H1 (cell line): Measurements from ENCODE around the gene GABARAPL2. TPM values are rescaled to one million over a fixed set of nuclear protein-coding genes. Genes with fewer than 3 reads are reported as not detected.

ENCODE experiments used
- CHD7 ChIP-seq: fragments of 300-600 bp; sonication (generic); IDR thresholded peaks from 2 replicates; pipeline ENCODE4 v1.7.1; 2012; ENCODE audit warnings: low read length, moderate library complexity, mild to moderate bottlenecking, inconsistent platforms; ENCODE audit not compliant: insufficient replicate concordance
- KDM1A ChIP-seq: fragments of 200-600, 300-600 bp; sonication (generic); IDR thresholded peaks from 2 replicates; pipeline ENCODE4 v1.7.1; 2016; ENCODE audit warnings: mild to moderate bottlenecking, low read length, borderline replicate concordance
- MAFK ChIP-seq: IDR thresholded peaks from 2 replicates; pipeline ENCODE4 v1.6.1; 2012; ENCODE audit warnings: low read depth, mild to moderate bottlenecking, improper control_type of control experiment, low read length
- SAP30 ChIP-seq: fragments of 300-600 bp; sonication (generic); IDR thresholded peaks from 2 replicates; pipeline ENCODE4 v1.7.1; 2012; ENCODE audit warnings: low read length, moderate library complexity, mild to moderate bottlenecking, inconsistent platforms; ENCODE audit not compliant: insufficient read depth, insufficient replicate concordance
- polyA plus RNA-seq, 7 experiments: library from polyadenylated mRNA; depleted of rRNA in 3 of 7; stranded (reverse) in 5 of 7; unstranded in 2 of 7; fragments of >200 nt in 5 of 7; fragments of 200-250 nt in 2 of 7; gene quantifications; 1 replicate in 5 of 7; 2 replicates in 1 of 7; 4 replicates in 1 of 7; pipeline versions ENCODE4 v1.2.1 to v1.2.3, GENCODE V29; 2011 to 2013; ENCODE audit warnings: missing spikeins in 2 of 7, mixed read lengths in 2 of 7
- total RNA-seq: library from RNA; stranded (reverse); fragmentation: NEBNext Ultra II Directional; extraction: Animal tissue kit (Norgen Biotek cat#: 25700); gene quantifications from 2 replicates; pipeline ENCODE4 v1.2.1, GENCODE V29; 2021

The GABARAPL2 gene
- total and polyA plus RNA-seq, 2 of the 8 experiments (the other 6 are each of a cell fraction or from before 2014, with no cell fraction given), result 65.8 to 71.3 TPM

- TF ChIP-seq CHD7 (no peak), SAP30 (no peak), KDM1A (no peak), MAFK (no peak)
- TF ChIP-seq, all 59 proteins: peak for 0
These were observed 31.5 kb upstream of the GABARAPL2 start (continued) for GRCh38 chr16:75534560-75535205.
